GM13977 (cell line): ENCODE results near the gene SCAF4.
"Not testable (repeated sequence)": the region's sequence is repeated elsewhere in the genome, so short reads cannot be mapped to it uniquely, and the experiment has no call there.

ENCODE experiments used
- DNase-seq: peaks from one replicate; pipeline ENCODE4 v3.0.0; 2012; ENCODE audit warnings: low spot score
- in situ Hi-C: fragments of 300-500 bp; cut with MboI; formaldehyde crosslinking; loops from one replicate; pipeline ENCODE4 v1.12.0; 2022; ENCODE audit warnings: low sequenced_read_pairs, low pct_unique_long_range_greater_than_20kb, mixed read lengths, inconsistent platforms; ENCODE audit not compliant: unreplicated experiment
- TF ChIP-seq, protein P1 (sequence below): IDR thresholded peaks from 2 replicates; pipeline ENCODE4 v1.5.1; 2012; ENCODE audit warnings: mild to moderate bottlenecking, control low read depth; ENCODE audit not compliant: insufficient read depth; ENCODE audit errors: extremely low read depth, missing control alignments

Gene SCAF4

DNA sequence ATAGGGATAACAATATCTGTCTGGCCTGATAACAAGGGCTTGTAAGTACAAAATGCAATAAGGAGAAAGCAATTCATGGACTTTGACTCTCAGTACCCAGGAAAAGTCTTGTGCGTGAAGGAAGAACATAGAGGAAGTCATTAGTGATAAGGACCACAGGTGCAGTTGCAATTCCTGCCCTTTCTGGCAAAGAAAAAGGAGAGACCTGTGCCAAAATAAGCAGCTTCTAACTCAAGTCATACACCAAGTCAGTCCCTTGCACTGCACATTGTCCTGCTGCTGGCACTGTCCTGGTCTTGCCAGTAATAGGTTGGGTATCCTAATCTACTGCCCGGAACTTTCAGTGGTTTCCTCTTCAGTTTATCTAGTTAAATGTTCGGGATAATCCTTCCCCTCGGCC is 87.3 kb downstream of the SCAF4 start:
- TF ChIP-seq, protein P1, sequence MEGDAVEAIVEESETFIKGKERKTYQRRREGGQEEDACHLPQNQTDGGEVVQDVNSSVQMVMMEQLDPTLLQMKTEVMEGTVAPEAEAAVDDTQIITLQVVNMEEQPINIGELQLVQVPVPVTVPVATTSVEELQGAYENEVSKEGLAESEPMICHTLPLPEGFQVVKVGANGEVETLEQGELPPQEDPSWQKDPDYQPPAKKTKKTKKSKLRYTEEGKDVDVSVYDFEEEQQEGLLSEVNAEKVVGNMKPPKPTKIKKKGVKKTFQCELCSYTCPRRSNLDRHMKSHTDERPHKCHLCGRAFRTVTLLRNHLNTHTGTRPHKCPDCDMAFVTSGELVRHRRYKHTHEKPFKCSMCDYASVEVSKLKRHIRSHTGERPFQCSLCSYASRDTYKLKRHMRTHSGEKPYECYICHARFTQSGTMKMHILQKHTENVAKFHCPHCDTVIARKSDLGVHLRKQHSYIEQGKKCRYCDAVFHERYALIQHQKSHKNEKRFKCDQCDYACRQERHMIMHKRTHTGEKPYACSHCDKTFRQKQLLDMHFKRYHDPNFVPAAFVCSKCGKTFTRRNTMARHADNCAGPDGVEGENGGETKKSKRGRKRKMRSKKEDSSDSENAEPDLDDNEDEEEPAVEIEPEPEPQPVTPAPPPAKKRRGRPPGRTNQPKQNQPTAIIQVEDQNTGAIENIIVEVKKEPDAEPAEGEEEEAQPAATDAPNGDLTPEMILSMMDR, result no peak
- in situ Hi-C loops, result no loop called here
- no peak for DNase-seq

DNA sequence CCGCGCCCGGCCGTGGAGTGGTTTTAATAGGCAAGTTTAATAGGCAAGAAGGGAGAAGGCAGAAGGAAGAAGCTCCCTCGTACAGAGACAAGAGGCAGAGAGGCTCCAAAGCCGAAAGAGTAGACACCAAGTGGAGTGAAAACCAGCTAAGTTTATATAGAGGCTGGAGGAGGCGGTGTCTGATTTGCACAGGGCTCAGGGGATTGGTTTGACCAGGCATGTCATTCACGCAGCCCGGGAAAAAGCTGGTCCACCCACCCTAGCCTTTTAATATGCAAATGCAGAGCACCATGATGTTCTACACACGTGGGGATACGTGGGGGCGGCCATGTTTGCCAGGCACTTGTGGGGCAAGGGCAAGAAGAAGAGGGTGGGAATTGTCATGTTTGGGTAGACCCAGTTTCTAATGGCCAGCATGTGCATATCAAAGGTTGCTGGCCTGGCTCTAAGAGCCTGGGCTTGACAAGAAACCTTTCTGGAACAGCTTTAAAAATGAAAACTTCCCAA is 90.4 kb downstream of the SCAF4 start:
- in situ Hi-C loops, result no loop called here
- TF ChIP-seq, protein P1, result no peak
- no peak for DNase-seq

DNA sequence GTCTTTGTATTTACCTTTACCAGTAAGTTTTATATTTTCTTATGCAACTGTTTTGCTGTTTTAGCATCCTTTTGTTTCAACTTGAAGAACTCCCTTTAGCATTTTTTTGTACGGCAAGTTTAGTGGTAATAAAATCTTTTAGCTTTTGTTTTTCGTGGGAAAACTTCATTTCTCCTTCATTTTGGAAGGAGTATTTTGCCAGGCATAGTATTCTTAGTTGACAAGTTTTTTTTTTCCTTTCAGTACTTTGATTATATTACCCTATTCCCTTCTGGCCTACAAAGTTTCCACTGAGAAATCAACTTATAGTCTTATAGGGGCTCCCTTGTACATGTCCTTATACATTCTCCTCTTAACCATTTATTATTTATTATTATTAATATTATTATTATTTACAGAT is 95.0 kb downstream of the SCAF4 start:
- in situ Hi-C loops, result no loop called here
- TF ChIP-seq, protein P1, result no peak
- no peak for DNase-seq

DNA sequence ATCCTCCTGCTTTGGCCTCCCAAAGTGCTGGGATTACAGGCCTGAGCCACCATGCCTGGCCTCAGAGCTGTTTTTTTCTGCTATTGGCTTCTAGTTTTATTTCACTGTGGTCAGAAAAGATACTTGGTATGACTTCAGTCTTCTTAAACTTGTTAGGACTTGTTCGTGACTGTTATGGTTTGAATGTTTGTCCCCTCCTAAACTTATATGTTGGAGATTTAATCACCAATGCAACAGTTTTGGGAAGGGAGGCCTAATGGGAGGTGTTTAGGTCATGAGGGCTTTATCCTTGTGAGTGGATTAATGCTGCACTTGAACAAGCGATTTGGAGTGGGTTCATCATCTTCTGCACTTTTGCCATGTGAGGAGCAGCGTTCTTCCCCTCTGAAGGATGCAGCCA is 96.9 kb downstream of the SCAF4 start:
- in situ Hi-C loops, result no loop called here
- DNase-seq, result no peak
- TF ChIP-seq, protein P1, result no peak

DNA sequence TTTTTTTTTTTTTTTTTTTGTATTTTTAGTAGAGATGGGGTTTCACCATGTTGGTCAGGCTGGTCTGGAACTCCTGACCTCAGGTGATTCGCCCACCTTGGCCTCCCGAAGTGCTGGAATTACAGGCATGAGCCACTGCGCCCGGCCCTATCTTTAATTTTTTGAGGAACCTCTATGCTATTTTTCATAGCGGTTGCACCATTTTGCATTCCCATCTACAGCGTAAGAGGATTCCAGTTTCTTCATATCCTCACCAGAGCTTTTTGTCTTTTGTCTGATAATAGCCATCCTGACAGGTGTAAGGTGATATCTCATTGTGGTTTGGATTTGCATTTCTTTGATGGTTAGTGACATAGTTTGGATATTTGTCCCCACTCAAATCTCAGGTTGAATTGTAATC is 100.0 kb downstream of the SCAF4 start:
- in situ Hi-C loops, DNase-seq: not testable (repeated sequence)

DNA sequence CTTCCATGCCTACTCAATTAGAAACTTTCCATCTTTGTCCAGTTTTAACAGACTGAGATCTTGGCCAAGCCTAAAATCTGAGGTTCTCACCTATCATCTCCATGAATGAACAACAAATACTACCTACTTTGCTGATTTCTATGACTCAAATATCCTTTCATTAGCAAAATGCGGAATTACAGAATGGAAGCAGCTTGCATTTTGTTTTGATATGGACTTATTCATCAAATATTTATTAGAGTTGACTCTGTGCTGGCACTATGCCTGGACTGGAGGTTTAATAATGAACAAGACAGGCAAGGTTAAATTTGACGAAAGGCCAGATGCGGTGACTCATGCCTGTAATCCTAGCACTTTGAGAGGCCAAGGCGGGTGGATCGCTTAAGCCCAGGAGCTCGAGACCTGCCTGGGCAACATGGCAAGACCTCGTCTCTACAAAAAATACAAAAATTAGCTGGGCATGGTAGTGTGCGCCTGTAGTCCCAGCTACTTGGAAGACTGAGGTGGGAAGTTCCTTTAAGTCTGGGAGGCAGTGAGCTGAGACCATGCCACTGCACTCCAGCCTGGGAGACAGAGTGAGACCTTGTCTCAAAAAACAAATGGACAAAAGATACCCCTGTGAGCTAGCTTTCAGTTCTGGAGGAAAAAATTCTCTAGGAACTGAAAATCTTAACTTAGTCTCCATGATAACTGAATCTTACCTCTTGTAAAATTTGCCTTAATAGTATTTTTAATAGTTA is 101.8 kb downstream of the SCAF4 start:
- DNase-seq, result no peak
- TF ChIP-seq, protein P1, result no peak
- in situ Hi-C loops, result no loop called here

DNA sequence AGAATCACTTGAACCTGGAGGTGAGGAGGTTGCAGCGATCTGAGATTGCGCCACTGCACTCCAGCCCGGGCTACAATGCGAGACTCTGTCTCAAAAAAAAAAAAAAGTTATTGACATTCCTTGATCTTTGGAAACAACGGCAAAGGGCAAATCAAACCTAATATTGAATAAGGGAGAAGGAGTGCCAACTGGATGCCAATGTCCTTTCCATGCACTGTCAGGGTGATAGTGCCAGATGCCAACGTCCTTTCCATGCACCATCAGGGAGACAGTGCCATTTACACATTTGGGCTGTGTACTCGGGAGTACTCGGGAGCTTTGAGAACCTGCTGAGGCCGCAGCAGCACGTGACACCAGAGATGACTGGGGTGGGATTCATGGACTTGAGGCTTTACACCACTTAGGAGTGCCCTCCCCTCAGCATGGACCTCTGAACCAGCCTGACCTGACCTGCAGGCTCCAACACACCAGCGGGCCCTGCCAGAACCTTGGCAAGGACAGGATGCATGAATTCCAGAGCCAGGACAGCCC is 106.9 kb downstream of the SCAF4 start:
- TF ChIP-seq, protein P1, result no peak
- in situ Hi-C loops, result no loop called here

More for the DNA sequence above, 106.9 kb downstream of the SCAF4 start:
- DNase-seq, result no peak
